Cardiac fibroblast (primary cell): Measurements from ENCODE around the gene HNMT.

Experiments
- DNase-seq, 2 donors: peaks; one replicate each; pipeline versions ENCODE4 v3.0.0 to v3.0.0-alpha.2; 2010; ENCODE audit warnings: low read depth in 2 of 2
- H3K4me3 ChIP-seq, 2 donors: replicated peaks in 1 of 2; 1 replicate in 1 of 2; 2 replicates in 1 of 2; pipeline ENCODE4 v1.5.1; 2011; ENCODE audit warnings: low read depth in 2 of 2, low read length in 2 of 2, mild to moderate bottlenecking in 2 of 2, moderate library complexity in 1 of 2
- TF ChIP-seq, protein P1 (sequence below): IDR thresholded peaks from one replicate; pipeline ENCODE4 v1.5.1; 2011; ENCODE audit warnings: low read depth, mild to moderate bottlenecking, low read length, inconsistent platforms

The HNMT gene

DNA sequence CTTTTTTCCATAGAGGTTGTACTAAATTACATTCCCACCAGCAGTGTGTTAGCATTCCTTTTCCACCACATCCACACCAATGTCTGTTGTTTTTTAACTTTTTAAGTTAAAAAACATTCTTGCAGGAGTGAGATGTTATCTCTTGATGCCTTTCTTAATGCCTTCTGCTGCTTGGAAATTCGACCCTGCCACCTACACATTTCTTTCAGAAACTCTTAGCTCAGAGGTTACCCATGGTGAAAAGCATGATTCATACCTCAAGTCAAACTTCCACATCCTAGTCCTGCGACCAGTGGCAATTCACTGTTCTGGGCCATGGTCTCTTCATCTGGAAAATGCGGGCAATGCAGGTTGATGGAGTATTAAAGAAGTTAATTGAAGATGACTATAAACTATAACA lies 12.7 kb upstream of the HNMT start:
- TF ChIP-seq, protein P1, sequence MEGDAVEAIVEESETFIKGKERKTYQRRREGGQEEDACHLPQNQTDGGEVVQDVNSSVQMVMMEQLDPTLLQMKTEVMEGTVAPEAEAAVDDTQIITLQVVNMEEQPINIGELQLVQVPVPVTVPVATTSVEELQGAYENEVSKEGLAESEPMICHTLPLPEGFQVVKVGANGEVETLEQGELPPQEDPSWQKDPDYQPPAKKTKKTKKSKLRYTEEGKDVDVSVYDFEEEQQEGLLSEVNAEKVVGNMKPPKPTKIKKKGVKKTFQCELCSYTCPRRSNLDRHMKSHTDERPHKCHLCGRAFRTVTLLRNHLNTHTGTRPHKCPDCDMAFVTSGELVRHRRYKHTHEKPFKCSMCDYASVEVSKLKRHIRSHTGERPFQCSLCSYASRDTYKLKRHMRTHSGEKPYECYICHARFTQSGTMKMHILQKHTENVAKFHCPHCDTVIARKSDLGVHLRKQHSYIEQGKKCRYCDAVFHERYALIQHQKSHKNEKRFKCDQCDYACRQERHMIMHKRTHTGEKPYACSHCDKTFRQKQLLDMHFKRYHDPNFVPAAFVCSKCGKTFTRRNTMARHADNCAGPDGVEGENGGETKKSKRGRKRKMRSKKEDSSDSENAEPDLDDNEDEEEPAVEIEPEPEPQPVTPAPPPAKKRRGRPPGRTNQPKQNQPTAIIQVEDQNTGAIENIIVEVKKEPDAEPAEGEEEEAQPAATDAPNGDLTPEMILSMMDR, result no peak
- peak in 1 of 2 donors; percentile 51 for DNase-seq
- H3K4me3 ChIP-seq, result no peak overlapping the region

GRCh38 chr2:137952586-137953129 lies 11.6 kb upstream of the HNMT start:
- H3K4me3 ChIP-seq, result no peak overlapping the region
- no peak for DNase-seq
- TF ChIP-seq, protein P1, result no peak

DNA sequence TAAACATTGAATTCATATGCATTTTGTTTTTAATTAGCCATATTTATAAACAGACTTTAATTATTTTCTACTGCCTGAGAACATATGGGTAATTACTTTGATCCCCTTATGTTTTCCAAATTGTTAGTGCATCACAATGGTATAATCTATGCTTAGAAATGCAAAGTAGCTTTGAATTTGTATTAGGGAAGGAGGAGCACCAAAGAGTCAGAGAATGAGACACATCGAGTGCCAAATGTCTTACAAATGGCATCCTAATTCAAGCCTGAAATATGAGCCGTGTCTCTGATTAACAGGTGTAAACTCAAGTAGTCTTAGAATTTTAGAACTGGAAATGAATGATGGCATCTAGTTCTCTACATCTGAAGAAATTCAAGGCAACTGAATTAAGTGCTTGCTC lies 8.7 kb upstream of the HNMT start:
- TF ChIP-seq, protein P1, result no peak
- DNase-seq, result no peak
- H3K4me3 ChIP-seq, result no peak overlapping the region

- TF ChIP-seq, protein P1, result no peak
- H3K4me3 ChIP-seq, result no peak overlapping the region
- DNase-seq, result peak; percentile 89 to 97
Observed at GRCh38 chr2:137957033-137957432, 7.2 kb upstream of the HNMT start.

GRCh38 chr2:137959166-137959565 lies 5.1 kb upstream of the HNMT start:
- H3K4me3 ChIP-seq, result no peak overlapping the region
- no peak for DNase-seq
- TF ChIP-seq, protein P1, result no peak

DNA sequence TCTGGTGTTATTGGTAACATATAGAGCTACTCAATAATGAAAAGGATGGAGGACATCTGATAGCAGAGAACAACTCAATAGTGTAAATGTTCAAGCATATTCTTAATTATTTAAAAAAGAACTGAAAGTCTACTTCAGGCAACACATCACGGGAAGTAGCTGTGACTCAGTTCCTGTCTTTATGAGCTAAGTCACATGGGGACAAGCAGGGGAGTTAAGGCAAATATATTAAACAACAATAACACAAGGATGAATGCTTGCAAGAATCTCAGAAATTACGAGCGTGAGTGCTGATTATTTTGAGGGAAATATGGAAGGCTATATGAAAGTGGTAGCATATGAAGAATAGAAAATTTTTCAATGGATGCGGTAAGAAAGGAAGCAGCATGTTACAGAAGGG lies 4.0 kb upstream of the HNMT start:
- TF ChIP-seq, protein P1, result no peak
- peak in 1 of 2 donors; percentile 63 for DNase-seq
- no peak overlapping the region for H3K4me3 ChIP-seq

- no peak overlapping the region for H3K4me3 ChIP-seq
- no peak for DNase-seq
- TF ChIP-seq, protein P1, result no peak
Observed at GRCh38 chr2:137961602-137962001, 2.7 kb upstream of the HNMT start.
